ENCODE results near the gene VSTM2B. TPM values are rescaled to one million over a fixed set of nuclear protein-coding genes. Genes with fewer than 3 reads are reported as not detected.

VSTM2B gene
- polyA plus RNA-seq, 1 of the 3 experiments (the other 2 are of a cell fraction), result not detected

GRCh38 chr19:29514525-29515232 is 11.1 kb upstream of the VSTM2B start:
- H3K4me3 ChIP-seq (ENCODE audit: low read depth in 2 of 2, low read length in 1 of 2), result no peak overlapping the region
- H3K36me3 ChIP-seq (replicated peaks in 1 of 2; ENCODE audit: control insufficient read depth in 1 of 2, insufficient read depth in 2 of 2, low read length in 1 of 2), result no peaks in the 10 kb centered on the region
- H3K27me3 ChIP-seq (ENCODE audit: insufficient read depth), result peaks cover 9% of the 10 kb centered on the region; the same call in 1 of the 2 replicates
- CTCF ChIA-PET, result no interaction called here
- no peaks in the 10 kb centered on the region for H3F3A ChIP-seq (replicated peaks; ENCODE audit: insufficient read depth)
- no peaks in the 10 kb centered on the region for H3K9me3 ChIP-seq
- POLR2A ChIA-PET, result no interaction called here
- H4K20me1 ChIP-seq (ENCODE audit: insufficient read depth), result no peaks in the 10 kb centered on the region
- no peaks in the 10 kb centered on the region for H3K4me1 ChIP-seq (ENCODE audit: control insufficient read depth in 1 of 2, insufficient read depth in 2 of 2, low read depth in 1 of 2, low read length in 1 of 2)
- no peak for DNase-seq
- H3K79me2 ChIP-seq (ENCODE audit: insufficient read depth), result no peaks in the 10 kb centered on the region
- H3K27ac ChIP-seq (ENCODE audit: low read depth in 2 of 2, low read length in 1 of 2), result no peak overlapping the region
- TF ChIP-seq, protein P1, sequence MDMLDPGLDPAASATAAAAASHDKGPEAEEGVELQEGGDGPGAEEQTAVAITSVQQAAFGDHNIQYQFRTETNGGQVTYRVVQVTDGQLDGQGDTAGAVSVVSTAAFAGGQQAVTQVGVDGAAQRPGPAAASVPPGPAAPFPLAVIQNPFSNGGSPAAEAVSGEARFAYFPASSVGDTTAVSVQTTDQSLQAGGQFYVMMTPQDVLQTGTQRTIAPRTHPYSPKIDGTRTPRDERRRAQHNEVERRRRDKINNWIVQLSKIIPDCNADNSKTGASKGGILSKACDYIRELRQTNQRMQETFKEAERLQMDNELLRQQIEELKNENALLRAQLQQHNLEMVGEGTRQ (IDR thresholded peaks at IDR 0.05; ENCODE audit: borderline replicate concordance, low read depth, low read length), result no peak
- TF ChIP-seq RXRA (IDR thresholded peaks at IDR 0.05; ENCODE audit: borderline replicate concordance, low read depth), result no peak
- no peak for TF ChIP-seq TEAD4 (IDR thresholded peaks at IDR 0.05; ENCODE audit: borderline replicate concordance, insufficient read depth)
- TF ChIP-seq GABPA (IDR thresholded peaks at IDR 0.05; ENCODE audit: low read depth), result no peak
- TF ChIP-seq, protein P2, sequence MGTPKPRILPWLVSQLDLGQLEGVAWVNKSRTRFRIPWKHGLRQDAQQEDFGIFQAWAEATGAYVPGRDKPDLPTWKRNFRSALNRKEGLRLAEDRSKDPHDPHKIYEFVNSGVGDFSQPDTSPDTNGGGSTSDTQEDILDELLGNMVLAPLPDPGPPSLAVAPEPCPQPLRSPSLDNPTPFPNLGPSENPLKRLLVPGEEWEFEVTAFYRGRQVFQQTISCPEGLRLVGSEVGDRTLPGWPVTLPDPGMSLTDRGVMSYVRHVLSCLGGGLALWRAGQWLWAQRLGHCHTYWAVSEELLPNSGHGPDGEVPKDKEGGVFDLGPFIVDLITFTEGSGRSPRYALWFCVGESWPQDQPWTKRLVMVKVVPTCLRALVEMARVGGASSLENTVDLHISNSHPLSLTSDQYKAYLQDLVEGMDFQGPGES (IDR thresholded peaks at IDR 0.05; ENCODE audit: low read depth, low read length), result no peak
- TF ChIP-seq POLR2AphosphoS5 (IDR thresholded peaks at IDR 0.05; ENCODE audit: low read depth, low read length), result no peak
- TF ChIP-seq, protein P3, sequence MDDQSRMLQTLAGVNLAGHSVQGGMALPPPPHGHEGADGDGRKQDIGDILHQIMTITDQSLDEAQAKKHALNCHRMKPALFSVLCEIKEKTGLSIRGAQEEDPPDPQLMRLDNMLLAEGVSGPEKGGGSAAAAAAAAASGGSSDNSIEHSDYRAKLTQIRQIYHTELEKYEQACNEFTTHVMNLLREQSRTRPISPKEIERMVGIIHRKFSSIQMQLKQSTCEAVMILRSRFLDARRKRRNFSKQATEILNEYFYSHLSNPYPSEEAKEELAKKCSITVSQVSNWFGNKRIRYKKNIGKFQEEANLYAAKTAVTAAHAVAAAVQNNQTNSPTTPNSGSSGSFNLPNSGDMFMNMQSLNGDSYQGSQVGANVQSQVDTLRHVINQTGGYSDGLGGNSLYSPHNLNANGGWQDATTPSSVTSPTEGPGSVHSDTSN (IDR thresholded peaks at IDR 0.05), result no peak
- no peak for TF ChIP-seq RAD21 (IDR thresholded peaks at IDR 0.05; ENCODE audit: low read length)
- TF ChIP-seq GATA2 (CRISPR knock-in tag; IDR thresholded peaks at IDR 0.05), result no peak
- no peak for TF ChIP-seq TCF12 (IDR thresholded peaks at IDR 0.05)
- no peak for TF ChIP-seq YY1 (IDR thresholded peaks at IDR 0.05; ENCODE audit: low read depth)
- TF ChIP-seq NRF1 (IDR thresholded peaks at IDR 0.05; ENCODE audit: low read depth, low read length), result no peak
- TF ChIP-seq, protein P4, sequence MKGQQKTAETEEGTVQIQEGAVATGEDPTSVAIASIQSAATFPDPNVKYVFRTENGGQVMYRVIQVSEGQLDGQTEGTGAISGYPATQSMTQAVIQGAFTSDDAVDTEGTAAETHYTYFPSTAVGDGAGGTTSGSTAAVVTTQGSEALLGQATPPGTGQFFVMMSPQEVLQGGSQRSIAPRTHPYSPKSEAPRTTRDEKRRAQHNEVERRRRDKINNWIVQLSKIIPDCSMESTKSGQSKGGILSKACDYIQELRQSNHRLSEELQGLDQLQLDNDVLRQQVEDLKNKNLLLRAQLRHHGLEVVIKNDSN (IDR thresholded peaks at IDR 0.05; ENCODE audit: borderline replicate concordance, low read depth), result no peak
- no peak for TF ChIP-seq FOSL2 (IDR thresholded peaks at IDR 0.05; ENCODE audit: borderline replicate concordance, low read depth)
- TF ChIP-seq SIN3A (IDR thresholded peaks at IDR 0.05; ENCODE audit: borderline replicate concordance, low read depth, low read length), result no peak
- TF ChIP-seq JUND (IDR thresholded peaks at IDR 0.05), result no peak
- TF ChIP-seq RCOR1 (IDR thresholded peaks at IDR 0.05; ENCODE audit: low read length), result no peak
- TF ChIP-seq, protein P5, sequence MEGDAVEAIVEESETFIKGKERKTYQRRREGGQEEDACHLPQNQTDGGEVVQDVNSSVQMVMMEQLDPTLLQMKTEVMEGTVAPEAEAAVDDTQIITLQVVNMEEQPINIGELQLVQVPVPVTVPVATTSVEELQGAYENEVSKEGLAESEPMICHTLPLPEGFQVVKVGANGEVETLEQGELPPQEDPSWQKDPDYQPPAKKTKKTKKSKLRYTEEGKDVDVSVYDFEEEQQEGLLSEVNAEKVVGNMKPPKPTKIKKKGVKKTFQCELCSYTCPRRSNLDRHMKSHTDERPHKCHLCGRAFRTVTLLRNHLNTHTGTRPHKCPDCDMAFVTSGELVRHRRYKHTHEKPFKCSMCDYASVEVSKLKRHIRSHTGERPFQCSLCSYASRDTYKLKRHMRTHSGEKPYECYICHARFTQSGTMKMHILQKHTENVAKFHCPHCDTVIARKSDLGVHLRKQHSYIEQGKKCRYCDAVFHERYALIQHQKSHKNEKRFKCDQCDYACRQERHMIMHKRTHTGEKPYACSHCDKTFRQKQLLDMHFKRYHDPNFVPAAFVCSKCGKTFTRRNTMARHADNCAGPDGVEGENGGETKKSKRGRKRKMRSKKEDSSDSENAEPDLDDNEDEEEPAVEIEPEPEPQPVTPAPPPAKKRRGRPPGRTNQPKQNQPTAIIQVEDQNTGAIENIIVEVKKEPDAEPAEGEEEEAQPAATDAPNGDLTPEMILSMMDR (IDR thresholded peaks at IDR 0.05), result no peak
- WGBS (ENCODE audit: low lambda C conversion rate), result 20% methylated on average over 8 of the region's 8 CpGs
- no peaks in the 10 kb centered on the region for H3K9me2 ChIP-seq
- H2AFZ ChIP-seq (ENCODE audit: low read depth), result no peak overlapping the region
- no peak overlapping the region for H3K9ac ChIP-seq
- H3K4me2 ChIP-seq, result no peak overlapping the region
